Subcutaneous adipose tissue (tissue), 4 donors: ENCODE results near the gene CCDC33. TPM values are rescaled to one million over a fixed set of nuclear protein-coding genes. Genes with fewer than 3 reads are reported as not detected.

Experiments
- CTCF ChIP-seq: fragments of 450-650 bp; IDR thresholded peaks from one replicate; pipeline ENCODE4 v1.5.1; 2016; ENCODE audit warnings: low read depth, mild to moderate bottlenecking, control low read depth, antibody characterized with exemption, moderate library complexity
- total RNA-seq, 4 donors: library from RNA; depleted of rRNA; stranded (reverse); fragments of >200 nt; gene quantifications; one replicate each; pipeline ENCODE4 v1.1.0, GENCODE V29; 2016

CCDC33 gene
- total RNA-seq, 4 donors from 2014 or later: not detected

GRCh38 chr15:74365598-74366445 is 129.7 kb downstream of the CCDC33 start:
- TF ChIP-seq CTCF: no peak

GRCh38 chr15:74367296-74367854 is 131.2 kb downstream of the CCDC33 start, which contains the start of gene CYP11A1:
TSS of gene CYP11A1 (minus strand) at chr15:74367646. CDS start at chr15:74367585, 61 bp downstream.
- no peak for TF ChIP-seq CTCF

DNA sequence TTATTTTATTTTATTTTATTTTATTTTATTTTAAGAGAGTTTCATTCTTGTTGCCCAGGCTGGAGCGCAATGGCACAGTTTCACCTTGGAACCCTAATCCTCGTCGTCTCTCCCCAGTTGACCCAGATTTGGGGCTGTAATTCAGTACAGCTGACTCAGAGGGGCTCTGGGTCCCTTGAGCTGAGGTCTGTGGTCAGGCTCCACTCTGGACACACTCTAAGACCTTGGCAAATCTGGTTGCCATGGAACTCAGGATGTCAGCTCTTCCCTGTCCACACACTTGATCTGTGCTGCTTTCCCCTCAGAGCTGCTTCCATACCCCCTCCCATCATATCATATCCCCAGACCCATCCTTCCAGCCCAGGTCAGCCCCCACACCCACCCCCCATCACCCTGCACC is 132.0 kb downstream of the CCDC33 start:
- no peak for TF ChIP-seq CTCF

- TF ChIP-seq CTCF: no peak
Observed at GRCh38 chr15:74369084-74369745, 133.1 kb downstream of the CCDC33 start.

DNA sequence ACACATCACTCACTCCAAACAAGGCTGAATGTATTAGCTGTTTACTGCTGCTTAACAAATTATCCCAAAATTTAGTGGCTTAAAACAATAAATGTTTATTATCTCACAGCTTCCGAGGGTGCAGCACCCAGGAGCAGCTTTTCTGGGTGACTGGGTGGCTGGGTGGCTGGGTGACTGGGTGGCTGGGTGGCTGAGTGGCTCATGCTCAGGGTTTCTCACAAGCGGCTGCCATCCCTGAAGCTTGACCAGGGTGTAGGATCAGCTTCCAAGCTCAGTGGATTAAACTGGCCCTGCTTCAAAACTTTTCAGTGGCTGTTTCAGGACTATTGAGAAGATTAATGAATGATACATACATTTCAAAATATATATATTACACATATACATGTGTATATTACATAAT is 133.6 kb downstream of the CCDC33 start:
- no peak for TF ChIP-seq CTCF

GRCh38 chr15:74370471-74370870 is 134.3 kb downstream of the CCDC33 start:
- TF ChIP-seq CTCF: no peak

DNA sequence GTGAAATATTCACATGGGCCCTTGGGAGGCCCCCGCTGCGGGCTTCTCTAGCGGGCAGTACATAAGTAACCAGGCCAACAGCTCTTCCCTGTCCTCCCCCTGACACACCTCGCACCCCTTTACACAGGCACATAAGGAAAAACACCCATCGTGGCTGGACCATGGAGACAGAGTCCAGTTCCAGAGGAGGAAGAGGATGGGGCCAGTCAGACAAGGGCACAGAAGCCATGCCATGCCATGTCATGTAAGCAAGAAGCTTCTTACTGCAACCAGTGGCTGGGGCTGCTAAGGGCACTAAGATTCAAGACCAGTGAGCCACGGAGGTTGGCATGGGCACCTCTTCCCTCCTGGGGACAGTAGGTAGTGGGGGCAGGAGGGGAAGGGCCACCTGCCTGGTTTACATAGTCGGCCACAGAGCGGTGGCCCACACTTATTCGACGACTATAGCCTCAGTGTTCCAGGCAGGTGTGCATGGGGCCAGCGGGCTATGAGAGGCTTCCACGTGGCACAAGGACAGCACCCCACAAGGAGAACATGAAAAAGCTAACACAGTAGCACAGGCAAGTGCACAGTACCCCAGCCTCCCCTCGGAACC is 137.0 kb downstream of the CCDC33 start:
- TF ChIP-seq CTCF: no peak
